Tibial artery (tissue), 4 donors: Measurements from ENCODE around the gene CCDC85A.

Source experiments
- DNase-seq, 2 donors: peaks; one replicate each; pipeline ENCODE4 v3.0.0-alpha.2; 2019
- H3K27ac ChIP-seq, 2 donors: fragments of 200-600 bp; sonication (generic) in 1 of 2; 1 replicate in 1 of 2; 2 replicates in 1 of 2; pipeline ENCODE4 v1.5.1; 2018 to 2019; ENCODE audit warnings: mild to moderate bottlenecking in 1 of 2
- H3K27me3 ChIP-seq, 2 donors: fragments of 200-600 bp; sonication (generic) in 1 of 2; one replicate each; pipeline versions ENCODE4 v1.5.1 to v1.6.0; 2016 to 2019
- H3K36me3 ChIP-seq, 3 donors: fragments of 200-600 bp; sonication (generic) in 2 of 3; one replicate each; pipeline ENCODE4 v1.5.1; 2016 to 2019; ENCODE audit warnings: mild to moderate bottlenecking in 2 of 3
- H3K4me1 ChIP-seq, 4 donors: fragments of 200-600 bp; sonication (generic) in 2 of 4; 1 replicate in 3 of 4; 2 replicates in 1 of 4; pipeline ENCODE4 v1.5.1; 2016 to 2019
- H3K4me3 ChIP-seq, 2 donors: fragments of 200-600 bp; sonication (generic) in 1 of 2; 1 replicate in 1 of 2; 2 replicates in 1 of 2; pipeline ENCODE4 v1.5.1; 2018 to 2019; ENCODE audit warnings: mild to moderate bottlenecking in 2 of 2
- H3K9me3 ChIP-seq, 3 donors: fragments of 200-600 bp; sonication (generic) in 1 of 3; one replicate each; pipeline ENCODE4 v1.5.1; 2016 to 2019
- intact Hi-C: fragments of 100-400 bp; cut with DNase I; formaldehyde crosslinking; loops from one replicate; pipeline ENCODE4 v1.15.0; 2023; ENCODE audit warnings: low total_unique reads
- TF ChIP-seq, protein P1 (sequence below), 2 experiments: fragments of 200-600 bp in 1 of 2; fragments of 450-650 bp in 1 of 2; IDR thresholded peaks; one replicate each; pipeline ENCODE4 v1.5.1; 2017 to 2019; ENCODE audit warnings: antibody characterized with exemption in 2 of 2, mild to moderate bottlenecking in 1 of 2, moderate library complexity in 1 of 2

Gene CCDC85A

DNA sequence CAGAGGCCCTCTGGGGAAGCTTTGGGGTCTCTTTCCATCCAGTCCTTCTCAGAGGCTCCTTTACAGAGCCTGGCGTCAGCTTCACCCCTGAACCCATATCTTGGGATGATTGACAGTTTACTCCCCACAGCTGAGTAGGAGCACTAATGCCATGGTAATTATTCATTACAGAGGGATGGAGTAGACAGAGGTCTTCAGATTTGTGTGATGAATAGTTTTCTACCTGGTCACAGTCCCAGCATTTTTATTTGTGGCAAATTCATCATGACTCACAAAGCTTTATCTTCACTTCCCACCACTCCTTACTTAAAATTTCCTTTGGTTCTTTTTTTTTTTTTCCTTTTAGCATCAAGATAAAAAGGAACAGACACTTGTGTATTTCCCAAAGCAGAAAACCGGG is 104.2 kb downstream of the CCDC85A start:
- H3K4me3 ChIP-seq: no peak overlapping the region
- intact Hi-C loops: no loop called here
- no peaks in the 10 kb centered on the region for H3K4me1 ChIP-seq
- H3K36me3 ChIP-seq: no peaks in the 10 kb centered on the region
- DNase-seq: no peak
- no peaks in the 10 kb centered on the region for H3K9me3 ChIP-seq
- H3K27me3 ChIP-seq: no peaks in the 10 kb centered on the region
- H3K27ac ChIP-seq: no peak overlapping the region
- TF ChIP-seq, protein P1, sequence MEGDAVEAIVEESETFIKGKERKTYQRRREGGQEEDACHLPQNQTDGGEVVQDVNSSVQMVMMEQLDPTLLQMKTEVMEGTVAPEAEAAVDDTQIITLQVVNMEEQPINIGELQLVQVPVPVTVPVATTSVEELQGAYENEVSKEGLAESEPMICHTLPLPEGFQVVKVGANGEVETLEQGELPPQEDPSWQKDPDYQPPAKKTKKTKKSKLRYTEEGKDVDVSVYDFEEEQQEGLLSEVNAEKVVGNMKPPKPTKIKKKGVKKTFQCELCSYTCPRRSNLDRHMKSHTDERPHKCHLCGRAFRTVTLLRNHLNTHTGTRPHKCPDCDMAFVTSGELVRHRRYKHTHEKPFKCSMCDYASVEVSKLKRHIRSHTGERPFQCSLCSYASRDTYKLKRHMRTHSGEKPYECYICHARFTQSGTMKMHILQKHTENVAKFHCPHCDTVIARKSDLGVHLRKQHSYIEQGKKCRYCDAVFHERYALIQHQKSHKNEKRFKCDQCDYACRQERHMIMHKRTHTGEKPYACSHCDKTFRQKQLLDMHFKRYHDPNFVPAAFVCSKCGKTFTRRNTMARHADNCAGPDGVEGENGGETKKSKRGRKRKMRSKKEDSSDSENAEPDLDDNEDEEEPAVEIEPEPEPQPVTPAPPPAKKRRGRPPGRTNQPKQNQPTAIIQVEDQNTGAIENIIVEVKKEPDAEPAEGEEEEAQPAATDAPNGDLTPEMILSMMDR (IDR thresholded peaks at IDR 0.05): no peak

GRCh38 chr2:56288838-56289580 is 105.2 kb downstream of the CCDC85A start:
- Histone ChIP-seq H3K9me3 (no peaks in the 10 kb centered on the region), H3K36me3 (no peaks in the 10 kb centered on the region), H3K27me3 (no peaks in the 10 kb centered on the region), H3K4me3 (no peak overlapping the region), H3K27ac (no peak overlapping the region), H3K4me1 (no peaks in the 10 kb centered on the region)
- DNase-seq: no peak
- intact Hi-C loops: no loop called here
- TF ChIP-seq, protein P1 (IDR thresholded peaks at IDR 0.05): no peak

DNA sequence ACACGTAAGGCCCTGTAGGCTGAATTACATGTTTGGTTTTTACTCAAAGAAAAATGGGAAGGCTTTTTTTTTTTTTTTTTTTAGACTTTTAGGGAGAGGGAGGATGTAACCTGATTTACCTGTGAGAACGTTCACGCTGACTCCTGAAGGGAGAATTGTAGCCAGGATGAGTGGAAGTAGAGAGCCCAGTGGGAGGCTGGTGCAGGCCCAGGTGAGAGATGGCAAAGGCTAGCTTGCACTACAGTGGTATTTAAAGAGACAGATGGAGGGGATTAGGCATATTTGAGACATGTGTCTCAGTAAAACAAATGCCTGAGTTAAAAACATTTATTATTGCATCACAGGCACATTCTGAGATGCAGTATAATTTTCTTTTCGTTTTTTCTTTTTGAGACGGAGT is 107.9 kb downstream of the CCDC85A start:
- TF ChIP-seq, protein P1 (IDR thresholded peaks at IDR 0.05): no peak
- Histone ChIP-seq H3K27ac (no peak overlapping the region), H3K36me3 (no peaks in the 10 kb centered on the region), H3K27me3 (no peaks in the 10 kb centered on the region), H3K9me3 (no peaks in the 10 kb centered on the region), H3K4me1 (no peaks in the 10 kb centered on the region), H3K4me3 (no peak overlapping the region)
- DNase-seq: no peak
- intact Hi-C loops: no loop called here

GRCh38 chr2:56292951-56293350 is 109.2 kb downstream of the CCDC85A start:
- H3K27me3 ChIP-seq: no peaks in the 10 kb centered on the region
- no peaks in the 10 kb centered on the region for H3K4me1 ChIP-seq
- H3K27ac ChIP-seq: no peak overlapping the region
- no peaks in the 10 kb centered on the region for H3K9me3 ChIP-seq
- DNase-seq: no peak
- TF ChIP-seq, protein P1 (IDR thresholded peaks at IDR 0.05): no peak
- no peak overlapping the region for H3K4me3 ChIP-seq
- intact Hi-C loops: no loop called here
- no peaks in the 10 kb centered on the region for H3K36me3 ChIP-seq

- no peaks in the 10 kb centered on the region for H3K27me3 ChIP-seq
- no peak for DNase-seq
- no peak overlapping the region for H3K4me3 ChIP-seq
- TF ChIP-seq, protein P1 (IDR thresholded peaks at IDR 0.05): no peak
- H3K27ac ChIP-seq: no peak overlapping the region
- intact Hi-C loops: no loop called here
- no peaks in the 10 kb centered on the region for H3K36me3 ChIP-seq
- no peaks in the 10 kb centered on the region for H3K4me1 ChIP-seq
- H3K9me3 ChIP-seq: no peaks in the 10 kb centered on the region
Measured at GRCh38 chr2:56295666-56296065, 111.9 kb downstream of the CCDC85A start.
